Stomach (tissue), 4 donors: Measurements from ENCODE around the gene HSFX3.

Source experiments
- POLR2A ChIP-seq, 4 donors: fragments of 450-650 bp; IDR thresholded peaks; one replicate each; pipeline ENCODE4 v1.6.1; 2016; ENCODE audit warnings: antibody characterized with exemption in 4 of 4, control low read depth in 2 of 4, mild to moderate bottlenecking in 1 of 4, moderate library complexity in 1 of 4
- POLR2AphosphoS5 ChIP-seq, 3 donors: sonication (generic); formaldehyde crosslinking; IDR thresholded peaks; one replicate each; pipeline ENCODE4 v1.6.1; 2016; ENCODE audit warnings: antibody characterized with exemption in 3 of 3
- TF ChIP-seq, protein P1 (sequence below), 7 experiments: fragments of 450-650 bp in 4 of 7; fragments of 200-600 bp in 3 of 7; sonication (generic) in 3 of 7; IDR thresholded peaks; one replicate each; pipeline ENCODE4 v1.5.1; 2016 to 2019; ENCODE audit warnings: antibody characterized with exemption in 7 of 7, control low read depth in 2 of 7, mild to moderate bottlenecking in 1 of 7

DNA sequence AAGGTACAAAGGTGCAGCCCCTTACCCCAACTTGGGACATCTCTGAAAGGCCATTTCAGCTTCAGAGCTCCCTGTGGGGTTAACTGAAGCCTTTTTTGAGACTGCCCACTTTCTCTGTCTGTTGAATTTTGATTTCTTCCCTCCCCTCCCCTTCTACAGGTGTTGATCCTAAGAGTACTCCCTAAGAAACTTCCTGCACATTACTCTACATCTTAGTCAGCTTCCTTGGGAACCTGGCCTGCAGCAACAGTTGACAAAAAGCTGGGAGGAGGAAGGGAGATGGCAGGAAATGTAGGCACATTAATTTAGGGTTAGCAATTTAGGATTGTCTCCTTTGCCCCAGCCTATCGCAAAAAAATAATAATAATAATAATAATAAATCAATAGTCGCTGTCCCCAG lies 43.4 kb downstream of the HSFX3 start:
- no peak for TF ChIP-seq POLR2A (IDR thresholded peaks at IDR 0.05)
- TF ChIP-seq, protein P1, sequence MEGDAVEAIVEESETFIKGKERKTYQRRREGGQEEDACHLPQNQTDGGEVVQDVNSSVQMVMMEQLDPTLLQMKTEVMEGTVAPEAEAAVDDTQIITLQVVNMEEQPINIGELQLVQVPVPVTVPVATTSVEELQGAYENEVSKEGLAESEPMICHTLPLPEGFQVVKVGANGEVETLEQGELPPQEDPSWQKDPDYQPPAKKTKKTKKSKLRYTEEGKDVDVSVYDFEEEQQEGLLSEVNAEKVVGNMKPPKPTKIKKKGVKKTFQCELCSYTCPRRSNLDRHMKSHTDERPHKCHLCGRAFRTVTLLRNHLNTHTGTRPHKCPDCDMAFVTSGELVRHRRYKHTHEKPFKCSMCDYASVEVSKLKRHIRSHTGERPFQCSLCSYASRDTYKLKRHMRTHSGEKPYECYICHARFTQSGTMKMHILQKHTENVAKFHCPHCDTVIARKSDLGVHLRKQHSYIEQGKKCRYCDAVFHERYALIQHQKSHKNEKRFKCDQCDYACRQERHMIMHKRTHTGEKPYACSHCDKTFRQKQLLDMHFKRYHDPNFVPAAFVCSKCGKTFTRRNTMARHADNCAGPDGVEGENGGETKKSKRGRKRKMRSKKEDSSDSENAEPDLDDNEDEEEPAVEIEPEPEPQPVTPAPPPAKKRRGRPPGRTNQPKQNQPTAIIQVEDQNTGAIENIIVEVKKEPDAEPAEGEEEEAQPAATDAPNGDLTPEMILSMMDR (IDR thresholded peaks at IDR 0.05), result no peak
- TF ChIP-seq POLR2AphosphoS5 (IDR thresholded peaks at IDR 0.05), result no peak
